NCI-H1694 (cell line): ENCODE results near the gene PRLR.

ENCODE experiments used
- DNase-seq: peaks from one replicate; lab custom pipeline; 2025; lab: John Stamatoyannopoulos, UW

The PRLR gene

GRCh38 chr5:35160486-35161116 is 69.7 kb downstream of the PRLR start:
- DNase-seq, result no peak

- no peak for DNase-seq
These were observed 70.9 kb downstream of the PRLR start for GRCh38 chr5:35159370-35159742.

GRCh38 chr5:35158622-35159369 is 71.5 kb downstream of the PRLR start:
- DNase-seq, result no peak

GRCh38 chr5:35158204-35158603 is 72.1 kb downstream of the PRLR start:
- no peak for DNase-seq

GRCh38 chr5:35153375-35153932 is 76.8 kb downstream of the PRLR start:
- no peak for DNase-seq

- DNase-seq, result no peak
These were observed 77.6 kb downstream of the PRLR start for GRCh38 chr5:35152733-35153132.

GRCh38 chr5:35151146-35151920 is 79.0 kb downstream of the PRLR start:
- DNase-seq, result no peak

GRCh38 chr5:35149041-35149440 is 81.2 kb downstream of the PRLR start:
- DNase-seq, result no peak

GRCh38 chr5:35146406-35146805 is 83.9 kb downstream of the PRLR start:
- no peak for DNase-seq

- DNase-seq, result no peak
These were observed 84.5 kb downstream of the PRLR start for GRCh38 chr5:35145691-35146317.

- no peak for DNase-seq
These were observed 85.3 kb downstream of the PRLR start for GRCh38 chr5:35145012-35145411.

- DNase-seq, result no peak
These were observed 86.4 kb downstream of the PRLR start for GRCh38 chr5:35143841-35144240.

- no peak for DNase-seq
These were observed 88.5 kb downstream of the PRLR start for GRCh38 chr5:35141739-35142138.

- no peak for DNase-seq
These were observed 92.1 kb downstream of the PRLR start for GRCh38 chr5:35138232-35138631.

GRCh38 chr5:35136386-35136785 is 93.9 kb downstream of the PRLR start:
- no peak for DNase-seq

GRCh38 chr5:35135239-35135700 is 95.0 kb downstream of the PRLR start:
- DNase-seq, result no peak

GRCh38 chr5:35134278-35135030 is 95.8 kb downstream of the PRLR start:
- DNase-seq, result no peak

GRCh38 chr5:35133186-35133585 is 97.1 kb downstream of the PRLR start:
- DNase-seq, result no peak

- DNase-seq, result no peak
These were observed 98.6 kb downstream of the PRLR start for GRCh38 chr5:35131723-35132122.

GRCh38 chr5:35129921-35130485 is 100.3 kb downstream of the PRLR start:
- DNase-seq, result no peak

- no peak for DNase-seq
These were observed 101.0 kb downstream of the PRLR start for GRCh38 chr5:35129276-35129675.
